Colon (tissue), 2 donors: ENCODE measurements around the gene OR10A4.
"Not testable (repeated sequence)": the region's sequence is repeated elsewhere in the genome, so short reads cannot be mapped to it uniquely, and the experiment has no call there.

Experiments used
- FAIRE-seq: peaks from 2 replicates; lab custom pipeline; 2012; peaks lifted over from hg19 to GRCh38; lab: Jason Lieb, UNC
- donor health status: control.
- donor health status: control.

OR10A4 gene

GRCh38 chr11:6876325-6876724 is at the start of gene OR10A4:
Gene OR10A4, plus strand, starts transcription at chr11:6876625. Its CDS starts 23 bp downstream, at chr11:6876648.
- FAIRE-seq: no peak

GRCh38 chr11:6828103-6828502 is 48.3 kb upstream of the OR10A4 start:
- no peak for FAIRE-seq

- no peak for FAIRE-seq
Measured at GRCh38 chr11:6833356-6833755, 43.1 kb upstream of the OR10A4 start.

- FAIRE-seq: no peak
Measured at GRCh38 chr11:6834021-6834420, 42.4 kb upstream of the OR10A4 start.

- no peak for FAIRE-seq
Measured at GRCh38 chr11:6841694-6842093, 34.7 kb upstream of the OR10A4 start.

GRCh38 chr11:6843670-6844069 is 32.8 kb upstream of the OR10A4 start:
- no peak for FAIRE-seq

GRCh38 chr11:6844356-6844755 is 32.1 kb upstream of the OR10A4 start:
- no peak for FAIRE-seq

GRCh38 chr11:6845383-6845782 is 31.0 kb upstream of the OR10A4 start, which contains the start of gene OR10A5:
Gene OR10A5, plus strand, starts transcription at chr11:6845683. Its CDS starts 0 bp downstream, at chr11:6845683.
- FAIRE-seq: no peak

- FAIRE-seq: no peak
Measured at GRCh38 chr11:6850526-6850925, 25.9 kb upstream of the OR10A4 start.

- not testable (repeated sequence) for FAIRE-seq
Measured at GRCh38 chr11:6854801-6855200, 21.6 kb upstream of the OR10A4 start.

GRCh38 chr11:6855971-6856541 is 20.4 kb upstream of the OR10A4 start:
- no peak for FAIRE-seq

GRCh38 chr11:6856871-6857270 is 19.6 kb upstream of the OR10A4 start:
- no peak for FAIRE-seq

GRCh38 chr11:6862961-6863360 is 13.5 kb upstream of the OR10A4 start, which contains the start of gene OR10A2:
Gene OR10A2, plus strand, starts transcription at chr11:6863057. Its CDS starts 6,698 bp downstream, at chr11:6869755.
- FAIRE-seq: no peak

- FAIRE-seq: no peak
Measured at GRCh38 chr11:6864438-6864837, 12.0 kb upstream of the OR10A4 start.

- no peak for FAIRE-seq
Measured at GRCh38 chr11:6871278-6871677, 5.1 kb upstream of the OR10A4 start.

- FAIRE-seq: no peak
Measured at GRCh38 chr11:6875761-6876160, 664 bp upstream of the OR10A4 start.

- no peak for FAIRE-seq
Measured at GRCh38 chr11:6876914-6877313, 489 bp downstream of the OR10A4 start.

- peak; percentile 60 for FAIRE-seq
Measured at GRCh38 chr11:6882751-6883150, 6.3 kb downstream of the OR10A4 start.

- FAIRE-seq: not testable (repeated sequence)
Measured at GRCh38 chr11:6887711-6888110, 11.3 kb downstream of the OR10A4 start.

GRCh38 chr11:6888830-6889229 is 12.4 kb downstream of the OR10A4 start:
- no peak for FAIRE-seq

GRCh38 chr11:6889835-6890234 is 13.4 kb downstream of the OR10A4 start:
- FAIRE-seq: no peak

GRCh38 chr11:6892400-6892799 is 16.0 kb downstream of the OR10A4 start, which contains the start of gene OR2D2:
Gene OR2D2, minus strand, starts transcription at chr11:6892500. Its CDS starts 0 bp downstream, at chr11:6892500.
- FAIRE-seq: no peak

GRCh38 chr11:6894097-6894496 is 17.7 kb downstream of the OR10A4 start:
- FAIRE-seq: no peak

GRCh38 chr11:6895010-6895409 is 18.6 kb downstream of the OR10A4 start:
- FAIRE-seq: no peak
